Neural cell (in vitro differentiated cells): ENCODE measurements around the gene ATXN10. TPM values are rescaled to one million over a fixed set of nuclear protein-coding genes. Genes with fewer than 3 reads are reported as not detected.

Source experiments
- H2AFZ ChIP-seq: fragments of 200-600, 300-800 bp; sonication (generic), shearing (Covaris generic); 2 replicates; pipeline ENCODE4 v1.6.0; 2014; ENCODE audit warnings: low read depth, mild to moderate bottlenecking, antibody characterized with exemption, low read length, moderate library complexity
- H3F3A ChIP-seq: fragments of 200-600 bp; shearing (Covaris generic); 2 replicates; pipeline ENCODE4 v1.6.1; 2016; ENCODE audit warnings: mild to moderate bottlenecking, moderate library complexity, mixed read lengths, antibody characterized with exemption, low read length; ENCODE audit not compliant: insufficient read depth, poor library complexity, severe bottlenecking
- H3K27ac ChIP-seq: fragments of 200-600, 300-800 bp; sonication (generic), shearing (Covaris generic); 2 replicates; pipeline ENCODE4 v1.5.1; 2014; ENCODE audit warnings: mild to moderate bottlenecking, low read length, moderate library complexity
- H3K27me3 ChIP-seq: fragments of 300-800, 200-600 bp; sonication (generic), shearing (Covaris generic); 2 replicates; pipeline ENCODE4 v1.6.0; 2014; ENCODE audit warnings: mild to moderate bottlenecking, low read depth, low read length, moderate library complexity; ENCODE audit not compliant: insufficient read depth
- H3K36me3 ChIP-seq: fragments of 300-800, 200-600 bp; sonication (generic), shearing (Covaris generic); 2 replicates; pipeline ENCODE4 v1.5.1; 2014; ENCODE audit warnings: mild to moderate bottlenecking, antibody characterized with exemption, low read length, moderate library complexity; ENCODE audit not compliant: insufficient read depth
- H3K4me2 ChIP-seq: fragments of 300-800, 200-600 bp; sonication (generic), shearing (Covaris generic); 2 replicates; pipeline ENCODE4 v1.6.0; 2014; ENCODE audit warnings: mild to moderate bottlenecking, low read length
- H3K4me3 ChIP-seq: fragments of 300-800, 200-600 bp; sonication (generic), shearing (Covaris generic); 2 replicates; pipeline ENCODE4 v1.5.1; 2014; ENCODE audit warnings: mild to moderate bottlenecking, low read length, moderate library complexity
- H3K79me2 ChIP-seq: fragments of 200-600 bp; shearing (Covaris generic); replicated peaks from 2 replicates; pipeline ENCODE4 v1.6.0; 2014; ENCODE audit warnings: mild to moderate bottlenecking, low read length, moderate library complexity; ENCODE audit not compliant: insufficient read depth
- H3K9ac ChIP-seq: fragments of 300-800, 200-600 bp; sonication (generic), shearing (Covaris generic); 2 replicates; pipeline ENCODE4 v1.6.1; 2016; ENCODE audit warnings: mild to moderate bottlenecking, low read length, mixed read lengths
- H3K9me2 ChIP-seq: fragments of 200-600 bp; shearing (Covaris generic); 2 replicates; pipeline ENCODE4 v1.6.1; 2016; ENCODE audit warnings: mild to moderate bottlenecking, low read length, mixed read lengths; ENCODE audit not compliant: insufficient read depth
- H3K9me3 ChIP-seq: fragments of 200-600, 300-800 bp; sonication (generic), shearing (Covaris generic); 2 replicates; pipeline ENCODE4 v1.6.1; 2016; ENCODE audit warnings: mild to moderate bottlenecking, mixed run types, low read length, moderate library complexity, mixed read lengths
- H4K20me1 ChIP-seq: fragments of 200-600 bp; shearing (Covaris generic); 2 replicates; pipeline ENCODE4 v1.6.1; 2016; ENCODE audit warnings: mild to moderate bottlenecking, mixed run types; ENCODE audit not compliant: insufficient read depth
- CTCF ChIP-seq: fragments of 450-650 bp; IDR thresholded peaks from 2 replicates; pipeline ENCODE4 v1.5.1; 2014; ENCODE audit warnings: antibody characterized with exemption, mild to moderate bottlenecking, moderate library complexity; ENCODE audit not compliant: poor library complexity, severe bottlenecking
- EP300 ChIP-seq: fragments of 450-650 bp; conservative IDR thresholded peaks from 2 replicates; pipeline ENCODE4 v1.6.1; 2014; ENCODE audit warnings: antibody characterized with exemption, mild to moderate bottlenecking, moderate library complexity; ENCODE audit not compliant: poor library complexity, severe bottlenecking
- EZH2 ChIP-seq: fragments of 200-600, 300-800 bp; shearing (Covaris generic), sonication (generic); IDR thresholded peaks from 2 replicates; pipeline ENCODE4 v1.6.1; 2014; ENCODE audit warnings: antibody characterized with exemption, low read length, borderline replicate concordance, mild to moderate bottlenecking; ENCODE audit not compliant: insufficient read depth, poor library complexity, severe bottlenecking
- MXI1 ChIP-seq: fragments of 450-650 bp; conservative IDR thresholded peaks from 2 replicates; pipeline ENCODE4 v1.6.1; 2014; ENCODE audit warnings: antibody characterized with exemption, mild to moderate bottlenecking; ENCODE audit not compliant: poor library complexity, severe bottlenecking
- POLR2AphosphoS5 ChIP-seq: IDR thresholded peaks from 2 replicates; pipeline ENCODE4 v1.6.1; 2012
- RAD21 ChIP-seq: fragments of 450-650 bp; conservative IDR thresholded peaks from 2 replicates; pipeline ENCODE4 v1.6.1; 2014; ENCODE audit warnings: antibody characterized with exemption, mild to moderate bottlenecking, moderate library complexity
- REST ChIP-seq: IDR thresholded peaks from 2 replicates; pipeline ENCODE4 v1.6.1; 2012; ENCODE audit warnings: borderline replicate concordance
- SMC3 ChIP-seq: fragments of 450-650 bp; conservative IDR thresholded peaks from 2 replicates; pipeline ENCODE4 v1.6.1; 2014; ENCODE audit warnings: antibody characterized with exemption, mild to moderate bottlenecking, moderate library complexity; ENCODE audit not compliant: poor library complexity
- TAF1 ChIP-seq: IDR thresholded peaks from 2 replicates; pipeline ENCODE4 v1.6.1; 2012; ENCODE audit warnings: low read depth
- polyA plus RNA-seq: library from polyadenylated mRNA; depleted of rRNA; stranded (reverse); fragments of >200 nt; gene quantifications from 2 replicates; pipeline ENCODE4 v1.2.3, GENCODE V29; 2014

The ATXN10 gene
- polyA plus RNA-seq, 1 donor from 2014 or later: 321 TPM

- no peak overlapping the region for H2AFZ ChIP-seq
- H3K9me2 ChIP-seq: no peaks in the 10 kb centered on the region
- no peaks in the 10 kb centered on the region for H3K27me3 ChIP-seq
- H3K4me3 ChIP-seq: no peak overlapping the region
- no peaks in the 10 kb centered on the region for H3K9me3 ChIP-seq
- no peaks in the 10 kb centered on the region for H3K79me2 ChIP-seq
- H3F3A ChIP-seq: no peaks in the 10 kb centered on the region
- H3K9ac ChIP-seq: no peak overlapping the region
- H4K20me1 ChIP-seq: no peaks in the 10 kb centered on the region
- no peak overlapping the region for H3K4me2 ChIP-seq
- H3K27ac ChIP-seq: no peak overlapping the region
- no peaks in the 10 kb centered on the region for H3K36me3 ChIP-seq
- TF ChIP-seq SMC3 (no peak), CTCF (no peak), TAF1 (no peak), EP300 (no peak), POLR2AphosphoS5 (no peak), MXI1 (no peak), EZH2 (no peak), REST (no peak), RAD21 (no peak)
Measured at GRCh38 chr22:45762545-45763235, 91.1 kb downstream of the ATXN10 start.

GRCh38 chr22:45763236-45763624, 91.6 kb downstream of the ATXN10 start:
- H3K79me2 ChIP-seq: no peaks in the 10 kb centered on the region
- no peaks in the 10 kb centered on the region for H3K27me3 ChIP-seq
- H3K4me2 ChIP-seq: no peak overlapping the region
- H3K36me3 ChIP-seq: no peaks in the 10 kb centered on the region
- H3K27ac ChIP-seq: no peak overlapping the region
- no peak overlapping the region for H3K4me3 ChIP-seq
- H2AFZ ChIP-seq: no peak overlapping the region
- no peaks in the 10 kb centered on the region for H3F3A ChIP-seq
- H3K9ac ChIP-seq: no peak overlapping the region
- TF ChIP-seq CTCF: no peak
- TF ChIP-seq SMC3: no peak
- no peak for TF ChIP-seq RAD21
- no peak for TF ChIP-seq EZH2
- TF ChIP-seq EP300: no peak
- no peak for TF ChIP-seq REST
- TF ChIP-seq MXI1: no peak
- TF ChIP-seq POLR2AphosphoS5: no peak
- no peak for TF ChIP-seq TAF1
- no peaks in the 10 kb centered on the region for H4K20me1 ChIP-seq
- no peaks in the 10 kb centered on the region for H3K9me2 ChIP-seq
- H3K9me3 ChIP-seq: no peaks in the 10 kb centered on the region
